GM18499 (cell line): Measurements from ENCODE around the gene USH2A.
"Not testable (repeated sequence)": the region's sequence is repeated elsewhere in the genome, so short reads cannot be mapped to it uniquely, and the experiment has no call there.

ENCODE experiments used
- ATAC-seq: cut with Tn5 transposase; IDR thresholded peaks from one replicate; pipeline ENCODE4 v1.9.1; 2021; ENCODE audit warnings: moderate number of reproducible peaks; ENCODE audit not compliant: insufficient read depth, unreplicated experiment

USH2A gene

GRCh38 chr1:216390956-216391355 is 32.3 kb downstream of the USH2A start:
- no peak for ATAC-seq

- no peak for ATAC-seq
Measured at GRCh38 chr1:216389774-216390173, 33.5 kb downstream of the USH2A start.

- ATAC-seq, result no peak
Measured at GRCh38 chr1:216388558-216388957, 34.7 kb downstream of the USH2A start.

GRCh38 chr1:216387782-216388181 is 35.5 kb downstream of the USH2A start:
- ATAC-seq, result no peak

GRCh38 chr1:216379441-216379840 is 43.8 kb downstream of the USH2A start:
- ATAC-seq, result no peak

GRCh38 chr1:216368249-216368648 is 55.0 kb downstream of the USH2A start:
- ATAC-seq, result no peak

- no peak for ATAC-seq
Measured at GRCh38 chr1:216366979-216367378, 56.3 kb downstream of the USH2A start.

GRCh38 chr1:216356945-216357344 is 66.3 kb downstream of the USH2A start:
- ATAC-seq, result no peak

- no peak for ATAC-seq
Measured at GRCh38 chr1:216350186-216350585, 73.1 kb downstream of the USH2A start.

- no peak for ATAC-seq
Measured at GRCh38 chr1:216346526-216346925, 76.7 kb downstream of the USH2A start.

- not testable (repeated sequence) for ATAC-seq
Measured at GRCh38 chr1:216340542-216340941, 82.7 kb downstream of the USH2A start.

GRCh38 chr1:216332462-216332861 is 90.8 kb downstream of the USH2A start:
- no peak for ATAC-seq

GRCh38 chr1:216332003-216332402 is 91.2 kb downstream of the USH2A start:
- ATAC-seq, result no peak

GRCh38 chr1:216331211-216331610 is 92.0 kb downstream of the USH2A start:
- ATAC-seq, result no peak

- no peak for ATAC-seq
Measured at GRCh38 chr1:216330262-216330661, 93.0 kb downstream of the USH2A start.

- no peak for ATAC-seq
Measured at GRCh38 chr1:216325946-216326345, 97.3 kb downstream of the USH2A start.

GRCh38 chr1:216325336-216325735 is 97.9 kb downstream of the USH2A start:
- no peak for ATAC-seq

GRCh38 chr1:216323344-216323743 is 99.9 kb downstream of the USH2A start:
- no peak for ATAC-seq

GRCh38 chr1:216314379-216315095 is 108.7 kb downstream of the USH2A start:
- no peak for ATAC-seq

GRCh38 chr1:216310776-216311175 is 112.5 kb downstream of the USH2A start:
- no peak for ATAC-seq

GRCh38 chr1:216306830-216307229 is 116.4 kb downstream of the USH2A start:
- ATAC-seq, result no peak

GRCh38 chr1:216303690-216304089 is 119.6 kb downstream of the USH2A start:
- ATAC-seq, result no peak
